Measurements from ENCODE around the gene STK32B.

GRCh38 chr4:5532100-5532499, 480.8 kb downstream of the STK32B start:
- TF ChIP-seq HNRNPL (IDR thresholded peaks at IDR 0.05; ENCODE audit: low read depth, low read length) (no peak), LARP7 (IDR thresholded peaks at IDR 0.05) (no peak), SP1 (CRISPR knock-in tag; IDR thresholded peaks at IDR 0.05) (no peak), NCOA2 (IDR thresholded peaks at IDR 0.05; ENCODE audit: partially characterized antibody in 2 of 2) (no peak), CBX3 (IDR thresholded peaks at IDR 0.05; ENCODE audit: borderline replicate concordance in 1 of 2, low read length in 2 of 2) (no peak)
- TF ChIP-seq, protein P1, sequence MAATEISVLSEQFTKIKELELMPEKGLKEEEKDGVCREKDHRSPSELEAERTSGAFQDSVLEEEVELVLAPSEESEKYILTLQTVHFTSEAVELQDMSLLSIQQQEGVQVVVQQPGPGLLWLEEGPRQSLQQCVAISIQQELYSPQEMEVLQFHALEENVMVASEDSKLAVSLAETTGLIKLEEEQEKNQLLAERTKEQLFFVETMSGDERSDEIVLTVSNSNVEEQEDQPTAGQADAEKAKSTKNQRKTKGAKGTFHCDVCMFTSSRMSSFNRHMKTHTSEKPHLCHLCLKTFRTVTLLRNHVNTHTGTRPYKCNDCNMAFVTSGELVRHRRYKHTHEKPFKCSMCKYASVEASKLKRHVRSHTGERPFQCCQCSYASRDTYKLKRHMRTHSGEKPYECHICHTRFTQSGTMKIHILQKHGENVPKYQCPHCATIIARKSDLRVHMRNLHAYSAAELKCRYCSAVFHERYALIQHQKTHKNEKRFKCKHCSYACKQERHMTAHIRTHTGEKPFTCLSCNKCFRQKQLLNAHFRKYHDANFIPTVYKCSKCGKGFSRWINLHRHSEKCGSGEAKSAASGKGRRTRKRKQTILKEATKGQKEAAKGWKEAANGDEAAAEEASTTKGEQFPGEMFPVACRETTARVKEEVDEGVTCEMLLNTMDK (IDR thresholded peaks at IDR 0.05; ENCODE audit: borderline replicate concordance, insufficient read depth, low read depth, low read length, poor library complexity, severe bottlenecking): no peak
